ENCODE data around the gene SPCS3.

Gene SPCS3

GRCh38 chr4:176354884-176355283 is 35.1 kb downstream of the SPCS3 start:
- ChIA-PET CTCF (interaction anchor here (0.6 kb wide), 1 partner anchor 22 kb away, joined by 3 read pairs; no protein-coding TSS in a partner anchor), POLR2A (no interaction called here)
- DNase-seq (ENCODE audit: extremely low spot score), result no peak
- no peak for TF ChIP-seq BHLHE40 (IDR thresholded peaks at IDR 0.05; ENCODE audit: borderline replicate concordance)

- ChIA-PET CTCF (interaction anchor here (0.5 to 0.6 kb wide), 2 partner anchors 24 to 36 kb away, joined by 3 read pairs; no protein-coding TSS in a partner anchor), POLR2A (no interaction called here)
- TF ChIP-seq PKNOX1 (IDR thresholded peaks at IDR 0.05) (no peak), FOXA1 (IDR thresholded peaks at IDR 0.05) (no peak), SUZ12 (IDR thresholded peaks at IDR 0.05) (no peak), ZNF384 (IDR thresholded peaks at IDR 0.05) (no peak), FOXM1 (IDR thresholded peaks at IDR 0.05; ENCODE audit: borderline replicate concordance) (no peak), BHLHE40 (IDR thresholded peaks at IDR 0.05; ENCODE audit: borderline replicate concordance) (no peak), L3MBTL2 (conservative IDR thresholded peaks at IDR 0.05) (no peak), NFRKB (IDR thresholded peaks at IDR 0.05) (no peak), CTBP1 (IDR thresholded peaks at IDR 0.05; ENCODE audit: borderline replicate concordance) (no peak), ELF4 (IDR thresholded peaks at IDR 0.05) (no peak), HDGF (IDR thresholded peaks at IDR 0.05; ENCODE audit: borderline replicate concordance) (no peak), FOXK2 (IDR thresholded peaks at IDR 0.05) (no peak), ARNT (IDR thresholded peaks at IDR 0.05) (no peak), LEF1 (IDR thresholded peaks at IDR 0.05; ENCODE audit: borderline replicate concordance) (no peak)
- DNase-seq (ENCODE audit: extremely low spot score), result no peak
Measured at GRCh38 chr4:176357359-176358082, 37.8 kb downstream of the SPCS3 start.

GRCh38 chr4:176358083-176358469 is 38.3 kb downstream of the SPCS3 start:
- CTCF ChIA-PET, result interaction anchor here (0.6 kb wide), 1 partner anchor 37 kb away, joined by 3 read pairs; no protein-coding TSS in a partner anchor
- TF ChIP-seq L3MBTL2 (conservative IDR thresholded peaks at IDR 0.05), result no peak
- no peak for TF ChIP-seq FOXM1 (IDR thresholded peaks at IDR 0.05; ENCODE audit: borderline replicate concordance)
- TF ChIP-seq FOXK2 (IDR thresholded peaks at IDR 0.05), result no peak
- no peak for TF ChIP-seq NFRKB (IDR thresholded peaks at IDR 0.05)
- no peak for TF ChIP-seq BHLHE40 (IDR thresholded peaks at IDR 0.05; ENCODE audit: borderline replicate concordance)
- no peak for TF ChIP-seq TARDBP (IDR thresholded peaks at IDR 0.05)
- TF ChIP-seq SUZ12 (IDR thresholded peaks at IDR 0.05), result no peak
- no peak for TF ChIP-seq SP1 (IDR thresholded peaks at IDR 0.05)
- POLR2A ChIA-PET, result no interaction called here

GRCh38 chr4:176359590-176359989 is 39.8 kb downstream of the SPCS3 start:
- TF ChIP-seq NFRKB (IDR thresholded peaks at IDR 0.05) (no peak), LEF1 (IDR thresholded peaks at IDR 0.05; ENCODE audit: borderline replicate concordance) (no peak), L3MBTL2 (conservative IDR thresholded peaks at IDR 0.05) (no peak), ARNT (IDR thresholded peaks at IDR 0.05) (no peak), SP1 (IDR thresholded peaks at IDR 0.05) (no peak), BHLHE40 (IDR thresholded peaks at IDR 0.05; ENCODE audit: borderline replicate concordance) (no peak), TARDBP (IDR thresholded peaks at IDR 0.05) (no peak), SUZ12 (IDR thresholded peaks at IDR 0.05) (no peak), FOXM1 (IDR thresholded peaks at IDR 0.05; ENCODE audit: borderline replicate concordance) (no peak), PKNOX1 (IDR thresholded peaks at IDR 0.05) (no peak), CTBP1 (IDR thresholded peaks at IDR 0.05; ENCODE audit: borderline replicate concordance) (no peak), FOXK2 (IDR thresholded peaks at IDR 0.05) (no peak), FOXA1 (IDR thresholded peaks at IDR 0.05) (no peak), ZNF384 (IDR thresholded peaks at IDR 0.05) (no peak), ELF4 (IDR thresholded peaks at IDR 0.05) (no peak), HDGF (IDR thresholded peaks at IDR 0.05; ENCODE audit: borderline replicate concordance) (no peak)
- no peak for DNase-seq (ENCODE audit: extremely low spot score)
- ChIA-PET CTCF (no interaction called here), POLR2A (no interaction called here)

More at GRCh38 chr4:176358083-176358469, 38.3 kb downstream of the SPCS3 start:
- no peak for DNase-seq (ENCODE audit: extremely low spot score)

- TF ChIP-seq CTBP1 (IDR thresholded peaks at IDR 0.05; ENCODE audit: borderline replicate concordance) (no peak), SUZ12 (IDR thresholded peaks at IDR 0.05) (no peak), TARDBP (IDR thresholded peaks at IDR 0.05) (no peak), HDGF (IDR thresholded peaks at IDR 0.05; ENCODE audit: borderline replicate concordance) (no peak)
- ChIA-PET CTCF (no interaction called here), POLR2A (no interaction called here)
- no peak for DNase-seq (ENCODE audit: extremely low spot score)
Measured at GRCh38 chr4:176360446-176360845, 40.7 kb downstream of the SPCS3 start.

GRCh38 chr4:176363072-176363471 is 43.3 kb downstream of the SPCS3 start:
- ChIA-PET POLR2A (no interaction called here), CTCF (no interaction called here)
- DNase-seq (ENCODE audit: extremely low spot score), result no peak
- TF ChIP-seq TARDBP (IDR thresholded peaks at IDR 0.05) (no peak), BHLHE40 (IDR thresholded peaks at IDR 0.05; ENCODE audit: borderline replicate concordance) (no peak), PKNOX1 (IDR thresholded peaks at IDR 0.05) (no peak), L3MBTL2 (conservative IDR thresholded peaks at IDR 0.05) (no peak), HDGF (IDR thresholded peaks at IDR 0.05; ENCODE audit: borderline replicate concordance) (no peak)

All from HEK293T (cell line).